ENCODE results near the gene FOXL2. TPM values are rescaled to one million over a fixed set of nuclear protein-coding genes. Genes with fewer than 3 reads are reported as not detected.

FOXL2 gene
- total and polyA plus RNA-seq, 10 of the 15 experiments (the other 5 are each of a cell fraction or from before 2014, with no cell fraction given) = not detected

GRCh38 chr3:138933981-138934691, 12.8 kb downstream of the FOXL2 start (continued):
- TF ChIP-seq ZNF592 (IDR thresholded peaks at IDR 0.05) (no peak), EGR1 (IDR thresholded peaks at IDR 0.05; ENCODE audit: borderline replicate concordance in 1 of 2, low read depth in 2 of 2, low read length in 2 of 2) (no peak), E2F8 (IDR thresholded peaks at IDR 0.05; ENCODE audit: low read depth, partially characterized antibody) (no peak), NRF1 (conservative IDR thresholded peaks at IDR 0.05; ENCODE audit: low read depth, low read length) (no peak), BMI1 (IDR thresholded peaks at IDR 0.05; ENCODE audit: borderline replicate concordance) (no peak), E2F4 (IDR thresholded peaks at IDR 0.05; ENCODE audit: low read depth, low read length) (no peak)
